SK-N-SH (cell line): ENCODE data around the gene ARHGAP40.

ENCODE experiments used
- CHD2 ChIP-seq: fragments of 150-350 bp; IDR thresholded peaks from 2 replicates; pipeline ENCODE4 v1.6.1; 2018; ENCODE audit warnings: low read length; ENCODE audit not compliant: partially characterized antibody
- CTCF ChIP-seq: fragments of 200-600 bp; sonication (generic); IDR thresholded peaks from 2 replicates; pipeline ENCODE4 v1.6.1; 2017; ENCODE audit warnings: antibody characterized with exemption, mild to moderate bottlenecking, moderate library complexity
- ELF1 ChIP-seq: IDR thresholded peaks from 2 replicates; pipeline ENCODE4 v1.4.0; 2012
- IRF3 ChIP-seq: fragments of 150-350 bp; IDR thresholded peaks from 2 replicates; pipeline ENCODE4 v1.6.1; 2016; ENCODE audit warnings: mild to moderate bottlenecking, low read depth, low read length
- RFX5 ChIP-seq: IDR thresholded peaks from 2 replicates; pipeline ENCODE4 v1.6.1; 2012; ENCODE audit warnings: mild to moderate bottlenecking, improper control_type of control experiment, low read length
- USF1 ChIP-seq: IDR thresholded peaks from 2 replicates; pipeline ENCODE4 v1.4.0; 2012; ENCODE audit warnings: low read depth, borderline replicate concordance

DNA sequence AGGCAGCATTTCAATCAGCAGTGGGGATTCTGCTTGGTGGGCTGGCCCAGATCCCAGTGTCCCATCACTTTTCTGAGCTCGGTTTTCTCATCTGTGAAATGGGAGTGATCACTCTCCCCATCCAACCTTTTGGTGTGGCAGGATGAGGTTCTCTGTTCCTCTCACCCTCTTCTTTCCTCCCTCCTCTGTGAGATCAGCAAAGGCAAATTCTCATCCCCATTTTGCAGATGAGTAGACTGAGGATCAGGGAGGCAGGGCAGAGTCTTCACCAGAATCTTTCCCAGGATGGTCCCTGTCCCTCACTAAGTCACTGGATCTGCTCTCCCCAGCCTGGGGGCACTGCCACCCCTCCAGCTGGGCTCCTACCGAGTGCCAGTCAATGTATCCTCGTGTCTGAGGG lies 62.1 kb downstream of the ARHGAP40 start:
- TF ChIP-seq CTCF (no peak), USF1 (no peak), CHD2 (no peak), IRF3 (no peak), RFX5 (no peak), ELF1 (no peak)
